Brain microvascular endothelial cell (primary cell): ENCODE results near the gene ODAD4.
A peak's percentile ranks its signal among the peaks of the same experiment; 100 is the strongest.

Experiments
- DNase-seq: peaks from one replicate; pipeline ENCODE4 v3.0.0-alpha.2; 2020
- H3K27ac ChIP-seq: fragments of 250-450 bp; sonication (Bioruptor Pico); 2 replicates; pipeline ENCODE4 v1.5.1; 2020; ENCODE audit warnings: mild to moderate bottlenecking, moderate library complexity
- H3K27me3 ChIP-seq: fragments of 250-450 bp; sonication (Bioruptor Pico); replicated peaks from 2 replicates; pipeline ENCODE4 v1.5.1; 2020; ENCODE audit warnings: mild to moderate bottlenecking
- H3K36me3 ChIP-seq: fragments of 250-450 bp; sonication (Bioruptor Pico); replicated peaks from 2 replicates; pipeline ENCODE4 v1.5.1; 2020; ENCODE audit warnings: mild to moderate bottlenecking
- H3K4me3 ChIP-seq: 2 replicates; pipeline ENCODE4 v1.5.1; 2011; ENCODE audit warnings: low read depth, mild to moderate bottlenecking, control low read depth, low read length, moderate library complexity
- CTCF ChIP-seq: IDR thresholded peaks from 2 replicates; pipeline ENCODE4 v1.5.1; 2011; ENCODE audit warnings: low read depth, mild to moderate bottlenecking, moderate library complexity, low read length, control low read depth, inconsistent platforms; ENCODE audit errors: missing control alignments
- in situ Hi-C: cut with HindIII; loops from 2 replicates; pipeline ENCODE4 v1.10.0; 2017; ENCODE audit warnings: low sequenced_read_pairs, low pct_ligation_motif_present

Gene ODAD4

GRCh38 chr17:41915566-41915965 is 14.9 kb upstream of the ODAD4 start:
- peaks cover 34% of the 10 kb centered on the region for H3K36me3 ChIP-seq
- no peaks in the 10 kb centered on the region for H3K27me3 ChIP-seq
- no peak overlapping the region for H3K27ac ChIP-seq
- no peak for DNase-seq
- peak overlapping the region; percentile 30 for H3K4me3 ChIP-seq
- in situ Hi-C loops = no loop called here
- TF ChIP-seq CTCF = no peak

GRCh38 chr17:41917192-41917591 is 13.2 kb upstream of the ODAD4 start:
- Histone ChIP-seq H3K36me3 (peaks cover 21% of the 10 kb centered on the region), H3K27ac (no peak overlapping the region), H3K4me3 (peak overlapping the region; percentile 98), H3K27me3 (no peaks in the 10 kb centered on the region)
- in situ Hi-C loops = no loop called here
- DNase-seq = peak; percentile 19
- TF ChIP-seq CTCF = no peak

- in situ Hi-C loops = no loop called here
- Histone ChIP-seq H3K27me3 (no peaks in the 10 kb centered on the region), H3K27ac (peak overlapping the region; percentile 55), H3K36me3 (peaks cover 15% of the 10 kb centered on the region), H3K4me3 (peak overlapping the region; percentile 98)
- peak; percentile 4 for DNase-seq
- no peak for TF ChIP-seq CTCF
These were observed 12.6 kb upstream of the ODAD4 start for GRCh38 chr17:41917679-41918313.

- Histone ChIP-seq H3K27me3 (no peaks in the 10 kb centered on the region), H3K4me3 (peak within 1 kb of the TSS; percentile 98), H3K27ac (peak within 1 kb of the TSS; percentile 55), H3K36me3 (peaks cover 8% of the 10 kb centered on the region)
- in situ Hi-C loops = no loop called here
- DNase-seq = peak; percentile 94
- no peak for TF ChIP-seq CTCF
These were observed 11.9 kb upstream of the ODAD4 start, which contains the start of gene ACLY for GRCh38 chr17:41918314-41919164. Gene ACLY (minus strand): TSS chr17:41918951. CDS start chr17:41913873, 5,078 bp downstream.

- peak overlapping the region; percentile 47 for H3K4me3 ChIP-seq
- H3K27ac ChIP-seq = peak overlapping the region; percentile 1
- H3K36me3 ChIP-seq = peaks cover 3% of the 10 kb centered on the region
- no peak for DNase-seq
- H3K27me3 ChIP-seq = no peaks in the 10 kb centered on the region
- in situ Hi-C loops = no loop called here
- TF ChIP-seq CTCF = no peak
These were observed 11.1 kb upstream of the ODAD4 start for GRCh38 chr17:41919165-41919817.
